Measurements from ENCODE around the gene TUSC7. TPM values are rescaled to one million over a fixed set of nuclear protein-coding genes. Genes with fewer than 3 reads are reported as not detected.

TUSC7 gene
- total RNA-seq, 4 donors from 2014 or later: not detected

- TF ChIP-seq POLR2A (IDR thresholded peaks at IDR 0.05) (no peak), CTCF (IDR thresholded peaks at IDR 0.05) (no peak), EP300 (IDR thresholded peaks at IDR 0.05) (no peak)
- 89 to 99% methylated on average over 2 of the region's 2 CpGs for WGBS, 2 donors
- Histone ChIP-seq H3K36me3 (no peaks in the 10 kb centered on the region), H3K4me3 (no peak overlapping the region), H3K9me3 (peaks cover 0 to 3% (median 0%) of the 10 kb centered on the region in 4 donors), H3K4me1 (no peaks in the 10 kb centered on the region), H3K27ac (no peak overlapping the region), H3K27me3 (no peaks in the 10 kb centered on the region)
- no peak for DNase-seq (ENCODE audit: low spot score in 2 of 2)
Measured at GRCh38 chr3:116734243-116734642, 24.7 kb downstream of the TUSC7 start.

GRCh38 chr3:116739678-116740077, 30.1 kb downstream of the TUSC7 start:
- DNase-seq (ENCODE audit: low spot score in 2 of 2): no peak
- Histone ChIP-seq H3K4me3 (no peak overlapping the region), H3K27ac (no peak overlapping the region), H3K9me3 (no peaks in the 10 kb centered on the region), H3K27me3 (no peaks in the 10 kb centered on the region), H3K4me1 (no peaks in the 10 kb centered on the region), H3K36me3 (no peaks in the 10 kb centered on the region)
- TF ChIP-seq CTCF (IDR thresholded peaks at IDR 0.05): no peak
- TF ChIP-seq EP300 (IDR thresholded peaks at IDR 0.05): no peak
- no peak for TF ChIP-seq POLR2A (IDR thresholded peaks at IDR 0.05)
- WGBS, 2 donors: 45 to 91% methylated on average over 2 of the region's 2 CpGs

GRCh38 chr3:116740293-116740692, 30.7 kb downstream of the TUSC7 start:
- H3K9me3 ChIP-seq: no peaks in the 10 kb centered on the region
- H3K4me1 ChIP-seq: no peaks in the 10 kb centered on the region
- H3K36me3 ChIP-seq: no peaks in the 10 kb centered on the region
- no peaks in the 10 kb centered on the region for H3K27me3 ChIP-seq
- no peak overlapping the region for H3K4me3 ChIP-seq
- no peak for DNase-seq (ENCODE audit: low spot score in 2 of 2)
- H3K27ac ChIP-seq: no peak overlapping the region
- WGBS, 2 donors: 83 to 87% methylated on average over 2 of the region's 2 CpGs
- no peak for TF ChIP-seq CTCF (IDR thresholded peaks at IDR 0.05)
- TF ChIP-seq EP300 (IDR thresholded peaks at IDR 0.05): no peak
- no peak for TF ChIP-seq POLR2A (IDR thresholded peaks at IDR 0.05)

GRCh38 chr3:116741467-116741866, 31.9 kb downstream of the TUSC7 start:
- Histone ChIP-seq H3K9me3 (no peaks in the 10 kb centered on the region), H3K27me3 (no peaks in the 10 kb centered on the region), H3K27ac (no peak overlapping the region), H3K36me3 (no peaks in the 10 kb centered on the region), H3K4me1 (no peaks in the 10 kb centered on the region), H3K4me3 (no peak overlapping the region)
- WGBS, 2 donors: 33 to 46% methylated on average over 1 of the region's 1 CpG
- no peak for DNase-seq (ENCODE audit: low spot score in 2 of 2)
- no peak for TF ChIP-seq CTCF (IDR thresholded peaks at IDR 0.05)
- TF ChIP-seq EP300 (IDR thresholded peaks at IDR 0.05): no peak
- TF ChIP-seq POLR2A (IDR thresholded peaks at IDR 0.05): no peak

- H3K36me3 ChIP-seq: no peaks in the 10 kb centered on the region
- peaks cover 0 to 2% (median 0%) of the 10 kb centered on the region in 4 donors for H3K9me3 ChIP-seq
- DNase-seq (ENCODE audit: low spot score in 2 of 2): no peak
- no peak overlapping the region for H3K4me3 ChIP-seq
- TF ChIP-seq POLR2A (IDR thresholded peaks at IDR 0.05) (no peak), CTCF (IDR thresholded peaks at IDR 0.05) (no peak), EP300 (IDR thresholded peaks at IDR 0.05) (no peak)
- no peak overlapping the region for H3K27ac ChIP-seq
- no peaks in the 10 kb centered on the region for H3K4me1 ChIP-seq
- H3K27me3 ChIP-seq: no peaks in the 10 kb centered on the region
Measured at GRCh38 chr3:116743062-116743461, 33.5 kb downstream of the TUSC7 start.

Data from tibial nerve (tissue), 4 donors.